Right lobe of liver (tissue), 4 donors: ENCODE data around the gene PLCB4.

Source experiments
- POLR2A ChIP-seq: fragments of 450-650 bp; IDR thresholded peaks from one replicate; pipeline ENCODE4 v1.6.1; 2017; ENCODE audit warnings: antibody characterized with exemption, mild to moderate bottlenecking
- TF ChIP-seq, protein P1 (sequence below), 4 donors: fragments of 200-600 bp in 3 of 4; fragments of 450-650 bp in 1 of 4; IDR thresholded peaks; one replicate each; pipeline versions ENCODE4 v1.5.1 to v1.8.0; 2016 to 2022; ENCODE audit warnings: antibody characterized with exemption in 4 of 4, mild to moderate bottlenecking in 2 of 4
- donor health status: DM: no; HTN: no; CAD: no.
- donor health status: DM: no; HTN: no; CAD: no.
- donor health status: DM: no; HTN: yes; CAD: no.

DNA sequence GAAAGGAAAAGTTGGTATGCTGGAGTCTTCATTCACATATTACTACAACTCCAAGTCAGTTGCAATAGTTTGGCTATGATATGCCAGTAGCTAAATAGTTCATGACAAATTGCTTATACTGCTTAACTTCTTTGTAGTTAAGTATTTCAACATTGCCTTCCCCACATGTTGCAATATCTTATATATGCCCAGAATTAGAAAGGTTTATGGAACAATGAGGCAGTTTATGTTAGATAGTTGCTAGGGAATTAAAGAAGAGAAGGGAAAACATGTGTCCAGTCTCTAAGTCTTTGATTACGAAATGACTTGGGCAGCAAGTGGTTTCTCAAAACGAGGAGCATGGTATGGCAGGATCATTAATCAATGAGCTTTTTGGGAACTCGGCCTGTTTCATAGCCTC is 145.8 kb downstream of the PLCB4 start:
- TF ChIP-seq, protein P1, sequence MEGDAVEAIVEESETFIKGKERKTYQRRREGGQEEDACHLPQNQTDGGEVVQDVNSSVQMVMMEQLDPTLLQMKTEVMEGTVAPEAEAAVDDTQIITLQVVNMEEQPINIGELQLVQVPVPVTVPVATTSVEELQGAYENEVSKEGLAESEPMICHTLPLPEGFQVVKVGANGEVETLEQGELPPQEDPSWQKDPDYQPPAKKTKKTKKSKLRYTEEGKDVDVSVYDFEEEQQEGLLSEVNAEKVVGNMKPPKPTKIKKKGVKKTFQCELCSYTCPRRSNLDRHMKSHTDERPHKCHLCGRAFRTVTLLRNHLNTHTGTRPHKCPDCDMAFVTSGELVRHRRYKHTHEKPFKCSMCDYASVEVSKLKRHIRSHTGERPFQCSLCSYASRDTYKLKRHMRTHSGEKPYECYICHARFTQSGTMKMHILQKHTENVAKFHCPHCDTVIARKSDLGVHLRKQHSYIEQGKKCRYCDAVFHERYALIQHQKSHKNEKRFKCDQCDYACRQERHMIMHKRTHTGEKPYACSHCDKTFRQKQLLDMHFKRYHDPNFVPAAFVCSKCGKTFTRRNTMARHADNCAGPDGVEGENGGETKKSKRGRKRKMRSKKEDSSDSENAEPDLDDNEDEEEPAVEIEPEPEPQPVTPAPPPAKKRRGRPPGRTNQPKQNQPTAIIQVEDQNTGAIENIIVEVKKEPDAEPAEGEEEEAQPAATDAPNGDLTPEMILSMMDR (IDR thresholded peaks at IDR 0.05), result no peak
- TF ChIP-seq POLR2A, result no peak
